Measurements from ENCODE around the gene ATP1B3.

DNA sequence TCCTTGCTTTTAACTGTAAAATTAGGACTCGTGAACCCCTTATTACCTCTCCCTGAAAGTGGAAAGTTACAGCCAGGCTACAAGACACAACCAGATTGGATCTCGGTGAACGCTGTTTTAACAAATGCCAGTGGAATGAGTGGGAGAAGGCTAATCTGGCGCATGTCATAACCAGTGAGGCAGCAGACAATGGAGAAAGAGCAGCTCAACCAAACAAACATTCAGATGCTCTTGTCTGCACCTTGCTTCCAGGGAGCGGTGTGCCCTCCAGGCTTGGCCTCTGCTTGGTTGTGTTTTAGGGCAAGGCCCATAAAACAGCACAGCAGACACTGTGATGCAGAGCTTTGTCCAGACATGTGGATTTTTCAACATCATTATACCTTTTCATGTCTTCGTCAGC lies 45.9 kb upstream of the ATP1B3 start:
- TF ChIP-seq POLR2A (IDR thresholded peaks at IDR 0.05): no peak
- TF ChIP-seq, protein P1, sequence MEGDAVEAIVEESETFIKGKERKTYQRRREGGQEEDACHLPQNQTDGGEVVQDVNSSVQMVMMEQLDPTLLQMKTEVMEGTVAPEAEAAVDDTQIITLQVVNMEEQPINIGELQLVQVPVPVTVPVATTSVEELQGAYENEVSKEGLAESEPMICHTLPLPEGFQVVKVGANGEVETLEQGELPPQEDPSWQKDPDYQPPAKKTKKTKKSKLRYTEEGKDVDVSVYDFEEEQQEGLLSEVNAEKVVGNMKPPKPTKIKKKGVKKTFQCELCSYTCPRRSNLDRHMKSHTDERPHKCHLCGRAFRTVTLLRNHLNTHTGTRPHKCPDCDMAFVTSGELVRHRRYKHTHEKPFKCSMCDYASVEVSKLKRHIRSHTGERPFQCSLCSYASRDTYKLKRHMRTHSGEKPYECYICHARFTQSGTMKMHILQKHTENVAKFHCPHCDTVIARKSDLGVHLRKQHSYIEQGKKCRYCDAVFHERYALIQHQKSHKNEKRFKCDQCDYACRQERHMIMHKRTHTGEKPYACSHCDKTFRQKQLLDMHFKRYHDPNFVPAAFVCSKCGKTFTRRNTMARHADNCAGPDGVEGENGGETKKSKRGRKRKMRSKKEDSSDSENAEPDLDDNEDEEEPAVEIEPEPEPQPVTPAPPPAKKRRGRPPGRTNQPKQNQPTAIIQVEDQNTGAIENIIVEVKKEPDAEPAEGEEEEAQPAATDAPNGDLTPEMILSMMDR (IDR thresholded peaks at IDR 0.05): no peak

Data from ovary (tissue), 3 donors.